SIG-M5 treated with dmso at 0.1 percent for 504 hours (cell line): ENCODE data around the gene PPA1.
A peak's percentile ranks its signal among the peaks of the same experiment; 100 is the strongest.
"Not testable (repeated sequence)": the region's sequence is repeated elsewhere in the genome, so short reads cannot be mapped to it uniquely, and the experiment has no call there.

ENCODE experiments used
- DNase-seq: peaks from one replicate; lab custom pipeline; 2025; ENCODE audit not compliant: unreplicated experiment; lab: John Stamatoyannopoulos, UW

PPA1 gene

GRCh38 chr10:70175516-70175915, 57.7 kb downstream of the PPA1 start:
- DNase-seq: no peak

DNA sequence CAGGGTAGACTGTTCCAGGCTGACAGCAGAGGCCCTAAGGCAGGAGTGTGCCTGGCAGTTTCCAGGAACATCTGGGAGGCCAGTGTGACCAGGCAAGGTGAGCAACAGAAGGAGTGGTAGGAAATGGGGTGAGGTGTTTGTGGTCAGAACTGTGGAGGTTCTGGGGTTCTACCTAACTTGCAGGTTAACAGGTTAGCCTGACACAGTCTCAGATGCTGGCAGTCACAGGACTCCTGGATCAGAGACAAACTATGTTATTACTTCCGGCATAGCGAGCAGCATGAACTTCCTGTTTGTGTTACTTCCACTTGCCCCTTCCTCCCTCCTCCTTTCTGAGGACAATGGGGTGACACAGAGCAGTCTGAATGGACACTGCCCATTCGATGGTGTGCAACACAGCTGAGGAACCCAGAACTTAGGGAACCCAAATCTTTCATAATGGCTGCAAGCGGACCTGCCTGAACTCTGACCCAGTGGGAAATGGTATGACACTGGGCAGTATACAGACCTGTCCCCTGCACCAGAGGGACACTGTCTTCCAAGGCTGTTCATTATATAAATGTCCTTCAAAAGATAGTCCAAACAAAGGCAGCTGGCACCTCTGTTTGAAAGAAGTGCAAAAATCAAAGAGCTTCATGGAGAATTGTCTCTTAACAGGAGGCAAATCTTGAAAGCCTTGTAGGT, 59.0 kb downstream of the PPA1 start:
- no peak for DNase-seq

- DNase-seq: no peak
Observed at GRCh38 chr10:70169649-70170364, 63.4 kb downstream of the PPA1 start.

DNA sequence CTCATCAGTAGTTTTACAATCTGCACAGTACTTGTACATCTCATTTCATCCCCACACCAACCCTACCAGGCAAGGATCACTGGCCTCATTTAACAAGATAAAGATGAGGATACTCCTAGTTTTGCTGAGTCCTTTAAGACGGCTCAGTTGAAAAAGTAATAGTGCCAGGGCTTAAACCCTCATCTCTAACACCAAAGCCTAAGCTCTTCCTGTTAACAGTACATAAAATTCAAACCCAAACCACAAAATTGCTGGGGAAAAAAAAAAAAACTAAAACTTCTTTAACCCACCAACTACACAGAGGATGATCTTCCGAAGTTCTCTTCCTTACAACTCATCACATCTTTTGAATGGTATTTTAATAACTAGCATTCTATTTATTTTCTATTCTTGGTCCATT, 64.2 kb downstream of the PPA1 start:
- no peak for DNase-seq

DNA sequence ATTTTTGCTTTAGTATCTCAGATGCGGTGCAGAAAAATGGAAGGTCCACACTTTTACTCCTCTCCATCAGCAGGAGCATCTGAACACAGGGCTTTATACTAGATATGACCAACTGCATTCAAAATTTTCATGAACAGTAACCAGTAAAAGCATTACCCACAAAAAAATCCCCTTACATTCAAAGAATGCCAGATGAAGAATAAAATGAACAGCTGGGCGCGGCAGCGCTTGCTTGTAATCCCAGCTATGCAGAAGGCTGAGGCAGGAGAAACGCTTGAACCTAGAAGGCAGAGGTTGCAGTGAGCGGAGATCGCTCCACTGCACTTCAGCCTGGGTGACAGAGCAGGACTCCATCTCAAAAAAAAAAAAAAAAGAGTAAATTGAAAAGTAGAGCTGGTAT, 66.0 kb downstream of the PPA1 start:
- DNase-seq: no peak

GRCh38 chr10:70166394-70166793, 66.8 kb downstream of the PPA1 start:
- DNase-seq: no peak

DNA sequence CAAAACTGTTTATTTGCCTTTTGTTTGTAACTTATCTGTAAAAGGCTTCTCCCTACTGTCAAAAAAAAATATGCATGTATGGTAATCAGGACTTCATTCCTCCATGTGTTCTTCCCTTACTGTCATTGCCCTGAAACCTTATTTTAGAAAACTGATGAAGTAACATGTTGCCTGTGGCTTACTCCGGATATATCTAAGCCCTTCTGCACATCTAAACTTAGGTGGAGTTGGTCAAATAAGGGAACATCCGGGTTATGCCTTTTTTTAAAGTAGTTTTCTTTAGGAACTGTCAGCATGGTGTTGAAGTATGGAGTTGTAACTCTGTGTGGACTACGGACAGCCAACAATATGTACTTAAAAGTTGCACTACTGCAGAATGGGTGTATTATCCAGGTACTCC, 69.1 kb downstream of the PPA1 start:
- peak; percentile 90 for DNase-seq

GRCh38 chr10:70163448-70163847, 69.8 kb downstream of the PPA1 start:
- no peak for DNase-seq

DNA sequence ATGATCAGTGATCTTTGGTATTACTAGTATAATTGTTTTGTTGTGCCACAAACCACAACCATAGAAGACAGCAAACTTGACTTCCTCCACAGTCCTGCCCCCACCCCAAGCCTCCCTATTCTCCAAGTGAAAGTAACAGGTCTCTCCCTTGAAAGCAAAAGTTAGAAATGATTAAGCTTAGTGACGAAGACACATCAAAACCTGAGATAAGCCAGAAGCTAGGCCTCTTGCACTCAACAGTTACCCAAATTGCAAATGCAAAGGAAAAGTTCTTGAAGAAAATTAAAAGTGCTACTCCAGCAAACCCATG, 70.4 kb downstream of the PPA1 start:
- DNase-seq: no peak

GRCh38 chr10:70162151-70162891, 70.9 kb downstream of the PPA1 start:
- peak; percentile 49 for DNase-seq

GRCh38 chr10:70160798-70161197, 72.4 kb downstream of the PPA1 start:
- DNase-seq: no peak

- not testable (repeated sequence) for DNase-seq
Observed at GRCh38 chr10:70159366-70159765, 73.9 kb downstream of the PPA1 start.

DNA sequence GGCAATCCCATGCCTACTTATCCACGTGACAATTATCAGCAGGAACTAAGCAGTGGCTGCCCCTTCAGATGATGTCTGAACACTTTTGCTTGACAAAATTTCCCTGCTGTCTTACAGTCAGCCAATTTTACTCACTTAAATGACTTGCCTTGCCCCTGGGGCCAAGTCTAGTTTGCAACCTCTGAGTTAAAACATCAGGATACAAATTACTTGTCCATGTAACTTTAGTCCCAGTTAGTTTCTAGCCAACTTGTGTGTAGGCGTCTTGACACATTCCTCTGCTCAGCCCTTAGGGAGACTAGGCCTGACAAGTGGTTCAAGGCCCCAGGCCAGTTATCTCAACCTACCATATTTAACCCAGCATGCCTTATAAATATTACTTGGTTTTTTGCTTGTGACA, 75.1 kb downstream of the PPA1 start:
- DNase-seq: no peak

DNA sequence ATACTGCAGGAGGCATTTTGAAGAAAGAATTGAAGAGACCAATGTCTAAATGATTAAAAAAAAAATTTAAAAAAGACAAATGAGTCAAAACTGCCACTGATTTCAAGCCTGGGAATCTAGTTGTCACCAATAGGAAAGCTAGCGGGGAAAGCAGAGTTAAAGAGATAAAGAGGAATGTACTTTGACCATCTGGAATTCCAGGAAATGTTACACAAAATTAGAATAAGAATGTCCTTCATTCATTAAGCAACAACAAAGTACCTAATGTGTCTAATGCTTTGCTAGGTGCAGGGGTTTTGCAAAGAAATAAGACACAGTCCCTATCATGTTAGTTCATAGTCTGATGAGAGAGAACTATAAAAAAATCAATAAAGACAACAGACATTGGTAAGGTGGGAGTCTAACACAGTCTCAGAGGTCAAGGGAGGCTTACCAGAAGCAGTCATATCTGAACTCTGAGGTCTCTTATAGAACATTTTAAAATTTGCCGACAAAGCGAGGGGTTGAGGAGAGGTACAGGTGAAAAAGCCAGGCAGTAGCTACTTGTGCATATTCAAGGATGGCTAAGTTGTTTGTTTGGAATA, 77.9 kb downstream of the PPA1 start:
- DNase-seq: no peak
